HG02763 (cell line): Measurements from ENCODE around the gene KRTDAP.

Experiments
- ATAC-seq: cut with Tn5 transposase; IDR thresholded peaks from one replicate; pipeline ENCODE4 v1.9.1; 2021; ENCODE audit warnings: mild to moderate bottlenecking, moderate library complexity; ENCODE audit not compliant: unreplicated experiment

KRTDAP gene, protein sequence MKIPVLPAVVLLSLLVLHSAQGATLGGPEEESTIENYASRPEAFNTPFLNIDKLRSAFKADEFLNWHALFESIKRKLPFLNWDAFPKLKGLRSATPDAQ

GRCh38 chr19:35490364-35490763 is at the start of gene KRTDAP:
Gene KRTDAP (minus strand): TSS chr19:35490464. CDS start chr19:35490442, 22 bp downstream.
- no peak for ATAC-seq

GRCh38 chr19:35539850-35540249 is 49.6 kb upstream of the KRTDAP start:
- no peak for ATAC-seq

GRCh38 chr19:35539314-35539713 is 49.0 kb upstream of the KRTDAP start:
- ATAC-seq: no peak

- ATAC-seq: no peak
These were observed 44.7 kb upstream of the KRTDAP start for GRCh38 chr19:35534803-35535480.

DNA sequence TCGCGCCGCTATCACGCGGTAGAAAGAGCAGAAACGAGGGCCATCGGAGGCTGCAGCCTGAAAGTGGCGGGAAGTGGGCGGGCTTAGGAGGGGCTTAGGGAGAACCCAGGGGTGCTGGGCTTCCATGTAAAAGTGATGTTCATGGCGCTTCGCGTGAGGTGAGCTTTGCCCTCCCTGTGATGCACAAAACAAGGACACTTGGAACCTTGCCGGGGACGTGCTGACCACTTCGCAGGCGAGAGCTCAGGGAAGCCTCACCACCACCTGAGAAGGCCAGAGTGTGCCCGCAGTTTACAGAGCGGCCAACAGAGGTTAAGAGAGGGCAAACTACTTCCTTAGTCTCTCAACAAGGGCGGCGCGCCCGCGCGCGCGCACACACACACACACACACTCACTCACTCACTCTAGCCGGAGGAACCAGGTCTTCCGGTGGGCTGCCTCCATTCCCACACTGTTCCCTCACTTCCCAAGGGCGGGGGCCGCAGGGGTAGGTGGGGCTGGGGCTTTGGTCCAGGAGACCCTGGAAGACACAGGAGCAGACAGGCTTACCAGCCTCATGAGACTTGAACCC is 43.6 kb upstream of the KRTDAP start:
- no peak for ATAC-seq

- ATAC-seq: no peak
These were observed 43.0 kb upstream of the KRTDAP start, which contains the start of gene GAPDHS for GRCh38 chr19:35533201-35533821. Gene GAPDHS (plus strand): TSS chr19:35533456. CDS start chr19:35533528, 72 bp downstream.

- ATAC-seq: no peak
These were observed 41.0 kb upstream of the KRTDAP start for GRCh38 chr19:35531291-35531690.

DNA sequence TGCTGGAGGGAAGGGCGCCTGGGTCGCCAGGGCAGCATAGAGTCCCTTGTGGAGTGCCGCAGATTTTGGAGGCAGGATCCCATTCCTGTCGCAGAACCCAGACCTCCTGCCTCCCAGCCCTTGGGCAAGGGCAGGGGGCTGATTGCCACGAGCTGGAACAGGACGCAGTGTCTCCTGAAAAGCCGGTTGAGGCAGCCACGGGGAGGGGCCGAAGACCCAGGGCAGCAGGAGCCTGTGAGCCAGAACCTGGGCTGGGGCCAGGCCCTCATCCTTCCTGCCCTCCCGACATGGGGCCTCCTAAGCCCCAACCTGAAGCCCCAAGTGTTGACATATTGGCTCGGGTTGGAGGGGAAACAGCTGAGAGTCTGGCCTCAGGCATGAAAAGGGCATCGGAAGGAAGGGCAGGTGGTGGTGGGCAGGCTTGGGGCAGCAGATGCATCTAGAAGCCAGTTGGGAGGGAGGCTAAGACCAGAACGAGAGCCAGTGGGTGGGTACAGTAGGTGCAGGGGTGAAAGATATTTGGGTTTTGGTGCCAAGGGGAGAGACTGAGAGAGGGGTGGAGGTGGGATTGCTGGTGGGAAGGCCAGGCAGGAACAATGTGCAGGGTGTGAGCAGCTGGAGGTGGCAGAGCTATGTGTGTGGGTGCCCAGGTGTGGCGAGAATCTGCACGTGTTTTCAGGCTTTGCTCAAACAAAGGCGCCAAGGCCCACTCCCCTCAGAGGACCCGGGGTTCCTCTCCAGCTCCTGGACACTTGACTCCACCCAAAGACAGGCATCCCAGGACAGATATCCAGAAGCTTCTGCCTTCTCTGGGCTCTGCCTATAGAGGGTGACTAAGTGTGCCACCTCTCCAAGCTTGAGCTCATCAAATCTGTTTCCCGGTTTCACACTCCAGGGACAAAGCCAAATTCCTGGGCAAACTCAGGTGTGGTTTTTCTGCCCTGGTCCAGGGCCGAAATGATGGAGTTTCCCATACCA is 39.3 kb upstream of the KRTDAP start:
- ATAC-seq: no peak

DNA sequence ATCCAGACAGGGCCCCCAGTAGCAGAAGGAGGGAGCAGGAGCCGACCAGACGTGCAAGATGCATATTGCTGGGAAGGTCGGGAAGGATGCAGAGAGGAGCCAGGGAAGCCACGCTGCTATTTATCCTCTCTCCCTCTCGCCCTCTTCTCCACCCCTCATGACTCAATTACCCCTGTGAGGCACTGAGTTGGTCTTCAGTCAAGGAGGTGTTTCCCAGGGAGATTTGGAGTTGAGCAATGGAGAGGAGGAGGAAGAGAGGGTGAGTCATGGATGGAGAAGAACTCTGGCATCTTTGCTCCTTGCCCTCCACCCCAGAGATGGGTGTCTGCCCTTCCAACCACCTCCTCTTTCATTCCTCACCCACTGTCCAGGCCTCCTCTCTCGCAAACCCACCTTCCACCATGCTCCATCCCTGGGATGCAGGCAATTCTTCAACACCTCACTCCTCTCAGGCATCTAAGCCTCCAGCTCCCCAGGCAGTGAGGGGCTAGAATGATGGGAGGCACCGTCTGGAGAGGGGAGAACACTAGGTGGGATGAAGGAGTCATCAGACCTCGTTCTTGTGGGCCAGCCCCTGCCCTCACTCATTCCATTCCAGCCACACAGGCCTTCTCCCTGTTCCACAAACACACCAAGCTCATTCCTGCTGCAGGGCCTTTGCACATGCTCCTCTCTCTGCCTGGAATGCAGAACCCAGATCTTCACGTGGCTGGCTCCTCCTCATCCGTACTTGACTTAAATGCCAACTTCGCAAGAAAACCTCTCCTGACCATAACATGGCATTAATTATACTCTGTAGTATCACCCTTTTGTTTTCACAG is 38.2 kb upstream of the KRTDAP start, which contains the start of gene SBSN:
SBSN (minus strand) TSS at position 94 of the 821 bp plus-strand sequence; CDS start at position 64, 30 bp downstream.
- no peak for ATAC-seq

- ATAC-seq: no peak
These were observed 35.6 kb upstream of the KRTDAP start for GRCh38 chr19:35525873-35526272.

DNA sequence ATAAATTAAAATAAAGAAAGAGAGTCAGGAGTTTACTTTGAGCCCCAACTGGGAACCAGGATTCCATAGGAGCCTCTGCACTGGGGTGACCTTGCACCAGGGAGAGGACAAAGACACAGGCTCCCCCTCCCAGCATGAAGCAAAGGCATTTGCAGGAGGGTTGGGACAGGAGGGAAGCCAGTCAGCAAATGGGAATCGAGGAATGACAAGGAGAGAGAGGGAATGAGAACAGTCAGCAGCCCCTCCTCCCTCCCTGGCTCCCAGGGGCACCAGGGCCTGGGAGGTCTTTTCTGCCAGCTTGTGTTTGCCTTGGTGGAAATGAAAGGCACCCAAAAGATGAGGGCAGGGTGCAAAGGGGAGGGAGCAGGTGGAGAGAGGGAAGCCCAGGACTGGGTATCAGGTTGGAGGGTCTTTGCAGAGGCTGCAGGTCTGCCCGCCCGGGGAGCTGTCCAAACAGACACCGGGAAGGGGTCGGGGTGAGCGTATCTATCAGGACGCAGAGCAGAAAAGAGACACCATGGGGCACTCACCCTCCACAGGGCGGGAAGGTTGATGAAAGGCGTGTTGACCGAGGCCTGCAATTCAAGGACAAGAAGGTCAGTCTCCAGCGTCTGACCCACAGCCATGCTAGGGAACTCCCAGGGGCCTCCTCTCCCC is 34.0 kb upstream of the KRTDAP start:
- no peak for ATAC-seq

DNA sequence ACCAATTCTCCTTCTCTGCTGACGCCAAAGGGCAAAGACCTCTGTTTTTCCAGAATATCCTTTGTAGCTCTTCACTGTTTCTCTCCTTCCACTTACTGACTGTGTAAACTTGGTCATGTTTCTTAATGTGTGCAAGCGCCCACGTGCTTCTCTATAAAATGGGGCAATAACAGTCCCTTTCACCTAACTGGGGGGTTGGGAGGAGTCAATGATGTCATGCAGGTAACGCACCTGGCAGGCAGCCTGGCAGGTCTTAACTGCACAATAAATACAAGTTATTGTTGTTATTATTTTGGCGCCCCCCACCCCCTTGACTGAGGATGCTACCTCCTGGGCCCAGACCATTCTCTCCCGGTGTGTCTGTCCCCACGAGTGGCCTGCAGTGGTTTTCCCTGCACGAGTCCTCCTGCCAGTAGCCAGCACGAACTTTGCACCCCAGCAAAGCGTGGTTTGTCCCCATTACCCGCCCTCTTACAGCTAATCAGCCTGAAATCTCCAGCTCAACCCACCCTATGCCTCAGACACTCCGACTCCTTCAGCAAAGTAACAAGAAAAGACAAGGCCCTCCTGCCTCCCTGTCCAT is 32.6 kb upstream of the KRTDAP start:
- no peak for ATAC-seq

DNA sequence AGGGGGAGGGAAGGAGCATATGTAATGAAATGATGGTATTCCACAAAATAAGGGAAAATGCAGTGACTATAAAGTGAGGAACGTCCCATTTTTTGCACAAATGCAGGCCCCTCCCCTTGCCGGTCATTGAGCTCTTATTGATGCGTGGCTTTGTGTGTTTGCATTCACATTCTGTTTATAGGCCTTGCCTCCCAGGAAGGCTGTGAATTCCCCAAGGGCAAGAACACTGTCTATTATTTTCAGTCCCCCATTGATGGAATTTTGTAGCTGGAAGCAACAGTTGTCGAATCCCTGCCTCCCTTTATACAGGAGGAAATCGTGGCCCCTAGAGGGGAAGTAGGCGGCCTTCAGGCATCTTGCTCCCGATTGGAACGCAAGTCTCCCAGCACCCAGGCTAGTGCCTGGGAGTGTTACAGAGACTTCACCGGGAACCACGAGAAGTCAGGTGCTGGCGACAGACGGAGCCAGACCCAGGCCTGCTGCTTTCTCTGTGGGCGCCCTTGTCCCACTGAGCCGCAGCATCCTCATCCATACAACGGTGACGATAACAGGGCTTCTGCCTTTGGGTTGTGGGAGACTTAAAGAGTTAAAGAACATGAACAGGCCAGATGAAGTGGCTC is 31.0 kb upstream of the KRTDAP start:
- ATAC-seq: no peak

- no peak for ATAC-seq
These were observed 29.0 kb upstream of the KRTDAP start for GRCh38 chr19:35519291-35519690.

GRCh38 chr19:35518313-35518712 is 28.0 kb upstream of the KRTDAP start:
- no peak for ATAC-seq

- no peak for ATAC-seq
These were observed 27.1 kb upstream of the KRTDAP start for GRCh38 chr19:35517342-35517741.

GRCh38 chr19:35516310-35516709 is 26.0 kb upstream of the KRTDAP start:
- no peak for ATAC-seq

DNA sequence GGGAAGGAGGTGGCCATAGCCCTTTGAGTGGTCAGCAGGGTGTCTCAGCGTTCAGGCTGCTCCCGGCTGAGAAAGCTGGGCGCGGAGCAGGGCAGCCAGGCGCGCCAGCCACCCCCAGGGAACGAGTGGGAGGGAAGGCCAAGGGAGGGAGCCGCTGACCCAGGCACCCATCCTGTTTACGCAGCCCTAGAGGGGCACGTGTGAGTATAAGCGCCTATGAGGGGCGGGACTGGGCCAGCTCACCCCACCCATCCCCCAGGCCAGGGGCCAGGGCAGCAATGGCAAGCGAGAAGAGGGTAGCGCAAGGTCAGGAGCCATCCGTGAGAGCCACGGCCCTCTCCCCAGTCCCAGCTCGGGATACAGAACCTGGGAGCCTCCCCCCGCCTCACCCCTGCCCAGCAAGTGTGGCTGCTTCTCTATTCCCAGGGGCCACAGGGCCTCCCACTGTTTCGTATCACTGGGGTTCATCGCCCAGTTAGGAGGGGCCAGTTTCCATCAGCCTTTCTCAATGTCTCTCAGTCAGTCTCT is 24.1 kb upstream of the KRTDAP start:
- no peak for ATAC-seq
